H1 (cell line): ENCODE data around the gene SPI1. TPM values are rescaled to one million over a fixed set of nuclear protein-coding genes. Genes with fewer than 3 reads are reported as not detected.

Experiments
- CTCF ChIA-PET: fragments of 300-600 bp; sonication (Branson Sonifier 250); formaldehyde crosslinking; loops from one replicate; lab custom pipeline; 2021; ENCODE audit not compliant: partially characterized antibody; lab: Charles Lee
- POLR2A ChIA-PET: fragments of 300-600 bp; sonication (Branson Sonifier 250); formaldehyde crosslinking; loops from one replicate; lab custom pipeline; 2021; ENCODE audit warnings: inconsistent platforms; ENCODE audit not compliant: partially characterized antibody; lab: Charles Lee
- DNase-seq, 2 experiments: peaks; one replicate each; pipeline versions ENCODE4 v3.0.0 to v3.0.0-alpha.2; 2010 to 2022; ENCODE audit warnings: low spot score in 2 of 2, low read depth in 1 of 2, mixed read lengths in 1 of 2
- FAIRE-seq: peaks from 2 replicates; lab custom pipeline; 2011; peaks lifted over from hg19 to GRCh38; lab: Jason Lieb, UNC
- H2AFZ ChIP-seq: 2 replicates; pipeline ENCODE4 v1.8.1; 2012; ENCODE audit warnings: low read length, inconsistent platforms
- H2AK5ac ChIP-seq: 2 replicates; pipeline ENCODE4 v1.6.1; 2013; ENCODE audit warnings: low read depth, low read length
- H2BK120ac ChIP-seq: replicated peaks from 2 replicates; pipeline ENCODE3; 2013; ENCODE audit warnings: low read depth, low read length, inconsistent platforms
- H2BK12ac ChIP-seq: 2 replicates; pipeline ENCODE4 v1.6.1; 2013; ENCODE audit warnings: low read depth, low read length
- H2BK15ac ChIP-seq: 2 replicates; pipeline ENCODE4 v1.6.1; 2013; ENCODE audit warnings: low read length
- H2BK20ac ChIP-seq: 2 replicates; pipeline ENCODE4 v1.6.1; 2013; ENCODE audit warnings: low read length
- H2BK5ac ChIP-seq: 2 replicates; pipeline ENCODE4 v1.6.1; 2013; ENCODE audit warnings: low read depth, low read length
- H3K14ac ChIP-seq: 2 replicates; pipeline ENCODE4 v1.6.1; 2013; ENCODE audit warnings: inconsistent platforms; ENCODE audit not compliant: insufficient read length
- H3K18ac ChIP-seq: 2 replicates; pipeline ENCODE4 v1.6.1; 2013; ENCODE audit warnings: low read length; ENCODE audit errors: extremely low read depth
- H3K23ac ChIP-seq: 2 replicates; pipeline ENCODE4 v1.6.1; 2013; ENCODE audit warnings: inconsistent platforms; ENCODE audit not compliant: insufficient read length
- H3K23me2 ChIP-seq: 2 replicates; pipeline ENCODE4 v1.6.1; 2013; ENCODE audit warnings: low read depth, low read length
- H3K27ac ChIP-seq: 2 replicates; pipeline ENCODE4 v1.6.1; 2011; ENCODE audit warnings: low read depth, low read length, inconsistent platforms
- H3K27me3 ChIP-seq, 4 experiments: replicated peaks in 1 of 4; 1 replicate in 1 of 4; 2 replicates in 3 of 4; pipeline versions ENCODE4 v1.6.1 to v1.8.1; 2011 to 2013; ENCODE audit warnings: low read length in 3 of 4, mild to moderate bottlenecking in 3 of 4, inconsistent platforms in 2 of 4, mixed read lengths in 2 of 4, moderate library complexity in 1 of 4; ENCODE audit not compliant: control insufficient read depth in 3 of 4, insufficient read depth in 3 of 4; ENCODE audit errors: extremely low read depth in 1 of 4
- H3K36me3 ChIP-seq, 4 experiments: 2 replicates each; pipeline versions ENCODE4 v1.6.1 to v1.8.1; 2011 to 2013; ENCODE audit warnings: mild to moderate bottlenecking in 4 of 4, low read length in 3 of 4, moderate library complexity in 2 of 4, control low read depth in 1 of 4, inconsistent platforms in 1 of 4; ENCODE audit not compliant: insufficient read depth in 4 of 4, control insufficient read depth in 2 of 4
- H3K4ac ChIP-seq: replicated peaks from 2 replicates; pipeline ENCODE3; 2013; ENCODE audit warnings: low read length, low read depth, mixed read lengths, inconsistent platforms; ENCODE audit not compliant: insufficient read length
- H3K4me1 ChIP-seq, 4 experiments: replicated peaks in 1 of 4; 1 replicate in 1 of 4; 2 replicates in 3 of 4; pipeline versions ENCODE4 v1.6.1 to v1.8.1; 2011 to 2013; ENCODE audit warnings: low read length in 3 of 4, inconsistent platforms in 2 of 4, mixed read lengths in 1 of 4; ENCODE audit not compliant: insufficient read depth in 4 of 4, control insufficient read depth in 3 of 4
- H3K4me2 ChIP-seq, 2 experiments: 2 replicates each; pipeline versions ENCODE4 v1.6.1 to v1.8.1; 2011 to 2013; ENCODE audit warnings: low read depth in 2 of 2, low read length in 2 of 2, control low read depth in 1 of 2, inconsistent platforms in 1 of 2, mild to moderate bottlenecking in 1 of 2; ENCODE audit not compliant: insufficient read depth in 1 of 2
- H3K4me3 ChIP-seq, 4 experiments: fragments of 200-600, 300-600 bp in 1 of 4; sonication (generic), shearing (Covaris generic), sonication (Bioruptor Twin) in 1 of 4; 2 replicates each; pipeline versions ENCODE4 v1.5.1 to v1.8.1; 2011 to 2016; ENCODE audit warnings: low read length in 4 of 4, low read depth in 3 of 4, control low read depth in 2 of 4, inconsistent platforms in 2 of 4, mild to moderate bottlenecking in 2 of 4, mixed read lengths in 1 of 4, moderate library complexity in 1 of 4; ENCODE audit not compliant: insufficient read depth in 2 of 4; ENCODE audit errors: extremely low read depth in 1 of 4
- H3K56ac ChIP-seq: replicated peaks from 2 replicates; pipeline ENCODE3; 2013; ENCODE audit warnings: low read depth, mild to moderate bottlenecking, mixed read lengths, low read length, inconsistent platforms; ENCODE audit not compliant: insufficient read length
- H3K79me1 ChIP-seq: 2 replicates; pipeline ENCODE4 v1.6.1; 2013; ENCODE audit warnings: low read depth, low read length, control low read depth
- H3K79me2 ChIP-seq, 2 experiments: 2 replicates each; pipeline versions ENCODE4 v1.6.1 to v1.8.1; 2012 to 2013; ENCODE audit warnings: low read length in 2 of 2, mild to moderate bottlenecking in 2 of 2, inconsistent platforms in 1 of 2; ENCODE audit not compliant: insufficient read depth in 2 of 2, control insufficient read depth in 1 of 2
- H3K9ac ChIP-seq, 4 experiments: replicated peaks in 1 of 4; 1 replicate in 1 of 4; 2 replicates in 3 of 4; pipeline versions ENCODE4 v1.6.1 to v1.8.1; 2011 to 2013; ENCODE audit warnings: low read depth in 3 of 4, low read length in 3 of 4, control low read depth in 2 of 4, mild to moderate bottlenecking in 2 of 4, moderate library complexity in 2 of 4, inconsistent platforms in 1 of 4; ENCODE audit errors: extremely low read depth in 1 of 4
- H3K9me3 ChIP-seq, 2 experiments: 2 replicates each; pipeline versions ENCODE4 v1.6.1 to v1.8.1; 2012 to 2013; ENCODE audit warnings: mild to moderate bottlenecking in 2 of 2, moderate library complexity in 2 of 2, control low read depth in 1 of 2, inconsistent platforms in 1 of 2, low read depth in 1 of 2, low read length in 1 of 2, mixed read lengths in 1 of 2; ENCODE audit not compliant: insufficient read depth in 2 of 2
- H4K20me1 ChIP-seq, 2 experiments: replicated peaks in 1 of 2; 2 replicates each; pipeline versions ENCODE3 to v1.8.1; 2011 to 2013; ENCODE audit warnings: inconsistent platforms in 2 of 2, low read length in 2 of 2, mild to moderate bottlenecking in 1 of 2; ENCODE audit not compliant: insufficient read depth in 2 of 2, control insufficient read depth in 1 of 2
- H4K5ac ChIP-seq: 2 replicates; pipeline ENCODE4 v1.6.1; 2013; ENCODE audit warnings: low read length, low read depth, mixed read lengths, inconsistent platforms; ENCODE audit not compliant: insufficient read length
- H4K8ac ChIP-seq: 2 replicates; pipeline ENCODE4 v1.8.0; 2013; ENCODE audit warnings: mild to moderate bottlenecking, moderate library complexity, low read length, inconsistent platforms; ENCODE audit not compliant: insufficient read depth; ENCODE audit errors: extremely low read depth
- H4K91ac ChIP-seq: replicated peaks from 2 replicates; pipeline ENCODE3; 2013; ENCODE audit warnings: low read length, mixed read lengths, inconsistent platforms; ENCODE audit not compliant: insufficient read length
- CTBP2 ChIP-seq: IDR thresholded peaks from 2 replicates; pipeline ENCODE4 v1.7.0; 2011; ENCODE audit warnings: borderline replicate concordance, mild to moderate bottlenecking, moderate library complexity, mixed read lengths, low read length; ENCODE audit not compliant: insufficient read depth, insufficient read length
- POLR2A ChIP-seq, 2 experiments: IDR thresholded peaks; 1 replicate in 1 of 2; 2 replicates in 1 of 2; pipeline ENCODE4 v1.6.1; 2011; ENCODE audit warnings: low read depth in 2 of 2, low read length in 2 of 2, mild to moderate bottlenecking in 2 of 2; ENCODE audit errors: control extremely low read depth in 1 of 2
- POLR2AphosphoS5 ChIP-seq: IDR thresholded peaks from 2 replicates; pipeline ENCODE4 v1.6.1; 2011; ENCODE audit warnings: low read depth, low read length
- WGBS, 2 experiments: shearing (Covaris generic) in 1 of 2; methylation state at CpG; one replicate each; pipeline versions ENCODE4 v1.1.6 to v1.1.7; 2013 to 2015; ENCODE audit warnings: low lambda C conversion rate in 2 of 2, mixed read lengths in 2 of 2, inconsistent platforms in 1 of 2, low coverage in 1 of 2, missing lambda C conversion rate in 1 of 2; ENCODE audit not compliant: insufficient replicate concordance in 2 of 2, insufficient coverage in 1 of 2, insufficient read length in 1 of 2; ENCODE audit errors: extremely low coverage in 1 of 2, missing lambda C conversion rate in 1 of 2; 5-methylcytosine and 5-hydroxymethylcytosine counted together
- polyA plus RNA-seq, 7 experiments: library from polyadenylated mRNA; depleted of rRNA in 3 of 7; stranded (reverse) in 5 of 7; unstranded in 2 of 7; fragments of >200 nt in 5 of 7; fragments of 200-250 nt in 2 of 7; gene quantifications; 1 replicate in 5 of 7; 2 replicates in 1 of 7; 4 replicates in 1 of 7; pipeline versions ENCODE4 v1.2.1 to v1.2.3, GENCODE V29; 2011 to 2013; ENCODE audit warnings: missing spikeins in 2 of 7, mixed read lengths in 2 of 7
- total RNA-seq: library from RNA; stranded (reverse); fragmentation: NEBNext Ultra II Directional; extraction: Animal tissue kit (Norgen Biotek cat#: 25700); gene quantifications from 2 replicates; pipeline ENCODE4 v1.2.1, GENCODE V29; 2021

SPI1 gene
- total and polyA plus RNA-seq, 2 of the 8 experiments (the other 6 are each of a cell fraction or from before 2014, with no cell fraction given): 0.12 TPM; not detected in 1

- H3K4me2 ChIP-seq: no peak overlapping the region
- no peak overlapping the region for H3K27ac ChIP-seq
- H3K4me3 ChIP-seq: no peak overlapping the region
- no peaks in the 10 kb centered on the region for H3K9me3 ChIP-seq
- no peak overlapping the region for H2AFZ ChIP-seq
- no peak overlapping the region for H2BK20ac ChIP-seq
- no peak overlapping the region for H2BK12ac ChIP-seq
- no peak overlapping the region for H2AK5ac ChIP-seq
- peaks cover 19 to 45% (median 38%) of the 10 kb centered on the region in 4 experiments for H3K36me3 ChIP-seq
- H3K23ac ChIP-seq: no peak overlapping the region
- WGBS, 2 experiments: 95% methylated on average over 23 of the region's 23 CpGs; no CpG with 5 or more reads in 1 of the 2 experiments
- no peak overlapping the region for H2BK15ac ChIP-seq
- H2BK120ac ChIP-seq: no peak overlapping the region
- FAIRE-seq (no peak), DNase-seq (no peak)
- H2BK5ac ChIP-seq: no peak overlapping the region
- H3K4ac ChIP-seq: no peak overlapping the region
- H4K91ac ChIP-seq: no peak overlapping the region
- no peaks in the 10 kb centered on the region for H3K79me2 ChIP-seq
- no peak overlapping the region for H3K56ac ChIP-seq
- TF ChIP-seq POLR2A (IDR thresholded peaks at IDR 0.05; ENCODE audit: control extremely low read depth in 1 of 2, low read depth in 2 of 2, low read length in 2 of 2) (peak in 1 of 2 experiments; percentile 60; a peak in 1 of 3 replicates), CTBP2 (no peak), POLR2AphosphoS5 (peak; percentile 30; the same call in 1 of the 2 replicates)
- no peak overlapping the region for H3K18ac ChIP-seq
- no peaks in the 10 kb centered on the region for H3K27me3 ChIP-seq
- H3K9ac ChIP-seq: no peak overlapping the region; a peak in 1 of 7 replicates
- H4K8ac ChIP-seq: no peak overlapping the region
- H3K79me1 ChIP-seq: no peaks in the 10 kb centered on the region
- H4K20me1 ChIP-seq: peaks cover 4 to 13% of the 10 kb centered on the region in 2 experiments
- no peaks in the 10 kb centered on the region for H3K23me2 ChIP-seq
- CTCF ChIA-PET: interaction anchor here (0.6 kb wide), 1 partner anchor 91 kb away, joined by 3 read pairs; no protein-coding TSS in a partner anchor
- H3K4me1 ChIP-seq: peaks cover 0 to 2% (median 0%) of the 10 kb centered on the region in 4 experiments; a peak in 2 of 7 replicates
- POLR2A ChIA-PET: interaction anchor here (0.5 to 12.8 kb wide), 11 partner anchors 5 to 363 kb away, joined by 3 to 140 read pairs (median 4); partner anchors contain the start of gene PSMC3
- no peak overlapping the region for H3K14ac ChIP-seq
- no peak overlapping the region for H4K5ac ChIP-seq
These were observed 40.3 kb upstream of the SPI1 start for GRCh38 chr11:47418454-47419259.
